HEK293 (cell line): ENCODE data around the gene DENND1A.

Experiments
- CTCF ChIA-PET: fragments of 350-600 bp; formaldehyde crosslinking; extraction: SDS; loops from one replicate; lab custom pipeline; 2021; ENCODE audit warnings: antibody characterized with exemption; lab: Yijun Ruan, JAX
- POLR2A ChIA-PET: fragments of 300-600 bp; formaldehyde crosslinking; extraction: SDS; loops from one replicate; lab custom pipeline; 2020; ENCODE audit warnings: antibody characterized with exemption, inconsistent platforms; lab: Yijun Ruan, JAX
- H3K27ac ChIP-seq: fragments of 200-500 bp; sonication (Bioruptor generic); 2 replicates; pipeline ENCODE4 v1.5.1; 2014; ENCODE audit warnings: low read depth, low read length, control low read depth, inconsistent platforms; ENCODE audit errors: extremely low read depth
- H3K36me3 ChIP-seq, 2 experiments: fragments of 200-500 bp in 1 of 2; sonication (Bioruptor generic) in 1 of 2; 1 replicate in 1 of 2; 2 replicates in 1 of 2; pipeline ENCODE4 v1.5.1; 2014 to 2017; ENCODE audit warnings: inconsistent platforms in 2 of 2, low read length in 2 of 2; ENCODE audit not compliant: control insufficient read depth in 2 of 2, insufficient read depth in 1 of 2
- H3K4me1 ChIP-seq: fragments of 200-500 bp; sonication (Bioruptor generic); 2 replicates; pipeline ENCODE4 v1.5.1; 2014; ENCODE audit warnings: mild to moderate bottlenecking, low read length, inconsistent platforms; ENCODE audit not compliant: control insufficient read depth, insufficient read depth
- H3K4me3 ChIP-seq: 2 replicates; pipeline ENCODE4 v1.5.1; 2011; ENCODE audit warnings: low read depth, mild to moderate bottlenecking, control low read depth, low read length, moderate library complexity
- H3K9me3 ChIP-seq: fragments of 200-500 bp; sonication (Bioruptor generic); 2 replicates; pipeline ENCODE4 v1.5.1; 2014; ENCODE audit warnings: low read depth, low read length, inconsistent platforms; ENCODE audit not compliant: control insufficient read depth, insufficient read depth
- KLF1 ChIP-seq: fragments of 450-650 bp; formaldehyde crosslinking; IDR thresholded peaks from 2 replicates; pipeline ENCODE4 v1.5.1; 2016; ENCODE audit warnings: missing biosample characterization, missing genetic modification characterization
- PRDM1 ChIP-seq: fragments of 450-650 bp; formaldehyde crosslinking; IDR thresholded peaks from 2 replicates; pipeline ENCODE4; 2016; ENCODE audit warnings: missing biosample characterization, missing genetic modification characterization
- SCRT2 ChIP-seq: fragments of 450-650 bp; formaldehyde crosslinking; IDR thresholded peaks from 2 replicates; pipeline ENCODE4 v1.5.1; 2016; ENCODE audit warnings: missing biosample characterization, missing genetic modification characterization
- ZBTB17 ChIP-seq: fragments of 450-650 bp; formaldehyde crosslinking; IDR thresholded peaks from 2 replicates; pipeline ENCODE4 v1.5.1; 2016; ENCODE audit warnings: missing biosample characterization, missing genetic modification characterization
- ZFP69B ChIP-seq: fragments of 450-650 bp; formaldehyde crosslinking; IDR thresholded peaks from 2 replicates; pipeline ENCODE4 v1.5.1; 2016; ENCODE audit warnings: missing biosample characterization, missing genetic modification characterization
- ZIC2 ChIP-seq: fragments of 450-650 bp; formaldehyde crosslinking; IDR thresholded peaks from 2 replicates; pipeline ENCODE4 v1.5.1; 2016; ENCODE audit warnings: missing biosample characterization, missing genetic modification characterization
- ZNF155 ChIP-seq: fragments of 450-650 bp; formaldehyde crosslinking; IDR thresholded peaks from 2 replicates; pipeline ENCODE4 v1.5.1; 2016; ENCODE audit warnings: missing biosample characterization, missing genetic modification characterization
- ZNF16 ChIP-seq: fragments of 450-650 bp; formaldehyde crosslinking; IDR thresholded peaks from 2 replicates; pipeline ENCODE4 v1.5.1; 2016; ENCODE audit warnings: low read depth, missing biosample characterization, missing genetic modification characterization
- ZNF19 ChIP-seq: fragments of 450-650 bp; formaldehyde crosslinking; IDR thresholded peaks from 2 replicates; pipeline ENCODE4; 2016; ENCODE audit warnings: missing biosample characterization, missing genetic modification characterization, low read depth
- ZNF23 ChIP-seq: fragments of 450-650 bp; formaldehyde crosslinking; IDR thresholded peaks from 2 replicates; pipeline ENCODE4 v1.5.1; 2016; ENCODE audit warnings: missing biosample characterization, missing genetic modification characterization, borderline replicate concordance
- ZNF266 ChIP-seq: fragments of 450-650 bp; formaldehyde crosslinking; IDR thresholded peaks from 2 replicates; pipeline ENCODE4 v1.5.1; 2016; ENCODE audit warnings: missing biosample characterization, missing genetic modification characterization, low read depth
- ZNF335 ChIP-seq: fragments of 450-650 bp; formaldehyde crosslinking; conservative IDR thresholded peaks from 2 replicates; pipeline ENCODE4 v1.5.1; 2016; ENCODE audit warnings: missing biosample characterization, missing genetic modification characterization
- ZNF341 ChIP-seq: fragments of 450-650 bp; formaldehyde crosslinking; IDR thresholded peaks from 2 replicates; pipeline ENCODE4; 2016; ENCODE audit warnings: low read depth, missing biosample characterization, missing genetic modification characterization
- ZNF404 ChIP-seq: fragments of 450-650 bp; formaldehyde crosslinking; IDR thresholded peaks from 2 replicates; pipeline ENCODE4 v1.5.1; 2017; ENCODE audit warnings: missing biosample characterization, missing genetic modification characterization
- ZNF521 ChIP-seq: fragments of 450-650 bp; formaldehyde crosslinking; IDR thresholded peaks from 2 replicates; pipeline ENCODE4 v1.5.1; 2017; ENCODE audit warnings: missing biosample characterization, mild to moderate bottlenecking, missing genetic modification characterization
- ZNF610 ChIP-seq: fragments of 450-650 bp; formaldehyde crosslinking; IDR thresholded peaks from 2 replicates; pipeline ENCODE4 v1.5.1; 2016; ENCODE audit warnings: missing biosample characterization, missing genetic modification characterization, borderline replicate concordance
- ZSCAN30 ChIP-seq: fragments of 450-650 bp; IDR thresholded peaks from 2 replicates; pipeline ENCODE4 v1.5.1; 2018; ENCODE audit warnings: missing biosample characterization, mild to moderate bottlenecking, missing genetic modification characterization, moderate library complexity
- TF ChIP-seq, protein P1 (sequence below): fragments of 450-650 bp; formaldehyde crosslinking; IDR thresholded peaks from 2 replicates; pipeline ENCODE4 v1.5.1; 2016; ENCODE audit warnings: missing biosample characterization, missing genetic modification characterization
- TF ChIP-seq, protein P2 (sequence below): fragments of 450-650 bp; formaldehyde crosslinking; IDR thresholded peaks from 2 replicates; pipeline ENCODE4 v1.5.1; 2016; ENCODE audit warnings: missing biosample characterization, missing genetic modification characterization
- TF ChIP-seq, protein P3 (sequence below): fragments of 450-650 bp; formaldehyde crosslinking; IDR thresholded peaks from 2 replicates; pipeline ENCODE4 v1.5.1; 2017; ENCODE audit warnings: missing biosample characterization, missing genetic modification characterization
- TF ChIP-seq, protein P4 (sequence below): fragments of 450-650 bp; formaldehyde crosslinking; IDR thresholded peaks from 2 replicates; pipeline ENCODE4 v1.5.1; 2016; ENCODE audit warnings: missing biosample characterization, missing genetic modification characterization

Gene DENND1A

GRCh38 chr9:123377211-123377971 lies 552.5 kb downstream of the DENND1A start (continued):
- no peak for TF ChIP-seq ZNF521
- TF ChIP-seq ZNF404 (tag by site-specific recombination), result no peak
- no peak for TF ChIP-seq ZNF341 (tag by site-specific recombination)
- TF ChIP-seq KLF1, result peak; percentile 85
- no peak for TF ChIP-seq ZNF16 (tag by site-specific recombination)
- no peak for TF ChIP-seq ZNF155 (tag by site-specific recombination)
- no peak for TF ChIP-seq ZNF610 (tag by site-specific recombination)
- TF ChIP-seq ZNF23, result no peak
- no peak for TF ChIP-seq PRDM1 (tag by site-specific recombination)
- TF ChIP-seq ZNF266 (tag by site-specific recombination), result no peak
- TF ChIP-seq, protein P1, sequence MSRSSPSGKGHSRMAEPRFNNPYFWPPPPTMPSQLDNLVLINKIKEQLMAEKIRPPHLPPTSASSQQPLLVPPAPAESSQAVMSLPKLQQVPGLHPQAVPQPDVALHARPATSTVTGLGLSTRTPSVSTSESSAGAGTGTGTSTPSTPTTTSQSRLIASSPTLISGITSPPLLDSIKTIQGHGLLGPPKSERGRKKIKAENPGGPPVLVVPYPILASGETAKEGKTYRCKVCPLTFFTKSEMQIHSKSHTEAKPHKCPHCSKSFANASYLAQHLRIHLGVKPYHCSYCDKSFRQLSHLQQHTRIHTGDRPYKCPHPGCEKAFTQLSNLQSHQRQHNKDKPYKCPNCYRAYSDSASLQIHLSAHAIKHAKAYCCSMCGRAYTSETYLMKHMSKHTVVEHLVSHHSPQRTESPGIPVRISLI (tag by site-specific recombination), result no peak
- TF ChIP-seq, protein P2, sequence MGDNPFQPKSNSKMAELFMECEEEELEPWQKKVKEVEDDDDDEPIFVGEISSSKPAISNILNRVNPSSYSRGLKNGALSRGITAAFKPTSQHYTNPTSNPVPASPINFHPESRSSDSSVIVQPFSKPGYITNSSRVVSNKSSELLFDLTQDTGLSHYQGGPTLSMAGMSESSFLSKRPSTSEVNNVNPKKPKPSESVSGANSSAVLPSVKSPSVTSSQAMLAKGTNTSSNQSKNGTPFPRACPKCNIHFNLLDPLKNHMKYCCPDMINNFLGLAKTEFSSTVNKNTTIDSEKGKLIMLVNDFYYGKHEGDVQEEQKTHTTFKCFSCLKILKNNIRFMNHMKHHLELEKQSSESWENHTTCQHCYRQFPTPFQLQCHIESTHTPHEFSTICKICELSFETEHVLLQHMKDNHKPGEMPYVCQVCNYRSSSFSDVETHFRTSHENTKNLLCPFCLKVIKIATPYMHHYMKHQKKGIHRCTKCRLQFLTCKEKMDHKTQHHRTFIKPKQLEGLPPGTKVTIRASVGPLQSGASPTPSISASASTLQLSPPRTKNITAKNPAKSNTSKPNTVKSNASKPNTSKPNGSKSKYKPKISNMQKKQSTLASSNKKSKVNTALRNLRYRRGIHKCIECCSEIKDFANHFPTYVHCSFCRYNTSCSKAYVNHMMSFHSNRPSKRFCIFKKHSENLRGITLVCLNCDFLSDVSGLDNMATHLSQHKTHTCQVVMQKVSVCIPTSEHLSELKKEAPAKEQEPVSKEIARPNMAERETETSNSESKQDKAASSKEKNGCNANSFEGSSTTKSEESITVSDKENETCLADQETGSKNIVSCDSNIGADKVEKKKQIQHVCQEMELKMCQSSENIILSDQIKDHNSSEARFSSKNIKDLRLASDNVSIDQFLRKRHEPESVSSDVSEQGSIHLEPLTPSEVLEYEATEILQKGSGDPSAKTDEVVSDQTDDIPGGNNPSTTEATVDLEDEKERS (tag by site-specific recombination), result no peak

- H3K4me1 ChIP-seq, result no peaks in the 10 kb centered on the region
- no peaks in the 10 kb centered on the region for H3K36me3 ChIP-seq
- 0 out of 2 replicates have a peak, but pooled peaks have one; percentile 15 for TF ChIP-seq ZBTB17 (tag by site-specific recombination)
- TF ChIP-seq ZIC2 (tag by site-specific recombination), result peak; percentile 20
- TF ChIP-seq, protein P3, sequence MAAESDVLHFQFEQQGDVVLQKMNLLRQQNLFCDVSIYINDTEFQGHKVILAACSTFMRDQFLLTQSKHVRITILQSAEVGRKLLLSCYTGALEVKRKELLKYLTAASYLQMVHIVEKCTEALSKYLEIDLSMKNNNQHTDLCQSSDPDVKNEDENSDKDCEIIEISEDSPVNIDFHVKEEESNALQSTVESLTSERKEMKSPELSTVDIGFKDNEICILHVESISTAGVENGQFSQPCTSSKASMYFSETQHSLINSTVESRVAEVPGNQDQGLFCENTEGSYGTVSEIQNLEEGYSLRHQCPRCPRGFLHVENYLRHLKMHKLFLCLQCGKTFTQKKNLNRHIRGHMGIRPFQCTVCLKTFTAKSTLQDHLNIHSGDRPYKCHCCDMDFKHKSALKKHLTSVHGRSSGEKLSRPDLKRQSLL, result no peak
- TF ChIP-seq, protein P4, sequence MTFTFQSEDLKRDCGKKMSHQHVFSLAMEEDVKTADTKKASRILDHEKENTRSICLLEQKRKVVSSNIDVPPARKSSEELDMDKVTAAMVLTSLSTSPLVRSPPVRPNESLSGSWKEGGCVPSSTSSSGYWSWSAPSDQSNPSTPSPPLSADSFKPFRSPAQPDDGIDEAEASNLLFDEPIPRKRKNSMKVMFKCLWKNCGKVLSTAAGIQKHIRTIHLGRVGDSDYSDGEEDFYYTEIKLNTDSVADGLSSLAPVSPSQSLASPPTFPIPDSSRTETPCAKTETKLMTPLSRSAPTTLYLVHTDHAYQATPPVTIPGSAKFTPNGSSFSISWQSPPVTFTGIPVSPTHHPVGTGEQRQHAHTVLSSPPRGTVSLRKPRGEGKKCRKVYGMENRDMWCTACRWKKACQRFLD, result no peak
- no peak for TF ChIP-seq ZSCAN30
- no peak for TF ChIP-seq ZNF19 (tag by site-specific recombination)
- TF ChIP-seq SCRT2 (tag by site-specific recombination), result peak; percentile 71; the same call in 1 of the 2 replicates
- peak; percentile 40; the same call in 1 of the 2 replicates for TF ChIP-seq ZNF335 (tag by site-specific recombination)
- TF ChIP-seq ZFP69B (tag by site-specific recombination), result peak; percentile 29; the same call in 1 of the 2 replicates
- CTCF ChIA-PET, result interaction anchor here (0.5 to 4.0 kb wide), 4 partner anchors 9 to 192 kb away, joined by 3 to 22 read pairs (median 4); partner anchors contain the start of gene CRB2
- POLR2A ChIA-PET, result no interaction called here
- no peak overlapping the region for H3K27ac ChIP-seq
- no peak overlapping the region for H3K4me3 ChIP-seq
- H3K9me3 ChIP-seq, result no peaks in the 10 kb centered on the region
These were observed 553.5 kb downstream of the DENND1A start for GRCh38 chr9:123376218-123377071.
